HUES64 (cell line): ENCODE results near the gene SYT15.
"Not testable (repeated sequence)": the region's sequence is repeated elsewhere in the genome, so short reads cannot be mapped to it uniquely, and the experiment has no call there.

Experiments
- H3K27ac ChIP-seq: 2 replicates; pipeline ENCODE4 v1.7.0; 2013; ENCODE audit warnings: low read depth, low read length, inconsistent platforms
- H3K27me3 ChIP-seq: 2 replicates; pipeline ENCODE4 v1.6.1; 2013; ENCODE audit warnings: mild to moderate bottlenecking, low read length; ENCODE audit not compliant: insufficient read depth
- H3K36me3 ChIP-seq: 2 replicates; pipeline ENCODE4 v1.6.1; 2013; ENCODE audit warnings: mild to moderate bottlenecking, low read length; ENCODE audit not compliant: insufficient read depth
- H3K4me1 ChIP-seq: 2 replicates; pipeline ENCODE4 v1.6.1; 2013; ENCODE audit warnings: mild to moderate bottlenecking, low read length, moderate library complexity; ENCODE audit not compliant: insufficient read depth
- H3K4me3 ChIP-seq: 2 replicates; pipeline ENCODE4 v1.5.1; 2013; ENCODE audit warnings: mild to moderate bottlenecking, low read length, moderate library complexity
- H3K9ac ChIP-seq: 2 replicates; pipeline ENCODE4 v1.6.1; 2013; ENCODE audit warnings: mild to moderate bottlenecking, low read depth, low read length
- H3K9me3 ChIP-seq: 2 replicates; pipeline ENCODE4 v1.6.1; 2013; ENCODE audit warnings: low read depth, low read length; ENCODE audit not compliant: insufficient read depth
- WGBS: fragments of 150-250, 120-280 bp; methylation state at CpG from one replicate; pipeline ENCODE4 v1.1.7; 2013; ENCODE audit warnings: missing lambda C conversion rate; 5-methylcytosine and 5-hydroxymethylcytosine counted together

SYT15 gene

DNA sequence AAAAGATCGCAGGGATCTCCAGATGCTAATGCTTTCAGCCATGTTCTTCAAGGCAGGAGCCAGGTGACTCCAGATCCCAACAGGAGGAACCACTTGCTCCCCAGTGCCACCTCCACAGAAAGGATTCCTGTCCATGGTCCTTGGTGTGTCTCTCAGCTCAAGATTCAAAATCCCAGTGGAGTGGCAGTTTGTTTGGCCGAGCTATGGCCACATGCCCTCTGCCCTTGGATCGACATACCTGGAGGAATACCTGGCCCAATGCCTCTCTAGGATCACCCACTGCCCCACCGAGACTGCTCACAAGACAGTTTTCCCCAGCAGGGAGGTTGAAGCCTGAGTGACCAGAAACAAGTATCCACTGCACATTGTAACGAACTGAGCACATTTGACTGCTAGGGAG, 18.5 kb upstream of the SYT15 start:
- H3K9ac ChIP-seq = no peak overlapping the region
- H3K36me3 ChIP-seq = no peaks in the 10 kb centered on the region
- WGBS = 81% methylated on average over 5 of the region's 5 CpGs
- H3K4me1 ChIP-seq = peaks cover 7% of the 10 kb centered on the region
- H3K4me3 ChIP-seq = no peak overlapping the region
- H3K9me3 ChIP-seq = no peaks in the 10 kb centered on the region
- no peak overlapping the region for H3K27ac ChIP-seq
- peaks cover 41% of the 10 kb centered on the region for H3K27me3 ChIP-seq

DNA sequence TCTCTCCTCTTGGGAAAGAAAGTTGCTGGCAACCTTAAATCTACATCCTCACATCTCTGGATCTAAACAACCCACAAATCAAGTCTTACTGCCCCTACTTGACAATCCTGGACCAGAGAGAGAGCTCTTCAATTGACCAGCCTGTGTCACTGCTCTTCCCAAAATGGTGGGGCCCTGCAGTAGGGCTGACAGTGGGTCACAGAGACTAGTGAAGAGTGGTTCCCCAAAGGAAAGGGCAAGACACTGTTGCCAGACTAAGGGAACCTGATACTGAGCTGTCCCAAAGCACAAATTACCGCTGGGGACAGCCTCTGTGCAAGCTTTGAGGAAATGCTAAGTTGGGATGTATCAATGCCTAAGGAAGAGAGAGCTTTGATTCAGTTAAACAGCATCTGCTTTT, 18.0 kb upstream of the SYT15 start:
- WGBS = 69% methylated on average over 1 of the region's 1 CpG
- no peaks in the 10 kb centered on the region for H3K36me3 ChIP-seq
- H3K9ac ChIP-seq = no peak overlapping the region
- no peak overlapping the region for H3K4me3 ChIP-seq
- no peaks in the 10 kb centered on the region for H3K9me3 ChIP-seq
- H3K27me3 ChIP-seq = peaks cover 35% of the 10 kb centered on the region
- H3K4me1 ChIP-seq = peaks cover 3% of the 10 kb centered on the region
- no peak overlapping the region for H3K27ac ChIP-seq

DNA sequence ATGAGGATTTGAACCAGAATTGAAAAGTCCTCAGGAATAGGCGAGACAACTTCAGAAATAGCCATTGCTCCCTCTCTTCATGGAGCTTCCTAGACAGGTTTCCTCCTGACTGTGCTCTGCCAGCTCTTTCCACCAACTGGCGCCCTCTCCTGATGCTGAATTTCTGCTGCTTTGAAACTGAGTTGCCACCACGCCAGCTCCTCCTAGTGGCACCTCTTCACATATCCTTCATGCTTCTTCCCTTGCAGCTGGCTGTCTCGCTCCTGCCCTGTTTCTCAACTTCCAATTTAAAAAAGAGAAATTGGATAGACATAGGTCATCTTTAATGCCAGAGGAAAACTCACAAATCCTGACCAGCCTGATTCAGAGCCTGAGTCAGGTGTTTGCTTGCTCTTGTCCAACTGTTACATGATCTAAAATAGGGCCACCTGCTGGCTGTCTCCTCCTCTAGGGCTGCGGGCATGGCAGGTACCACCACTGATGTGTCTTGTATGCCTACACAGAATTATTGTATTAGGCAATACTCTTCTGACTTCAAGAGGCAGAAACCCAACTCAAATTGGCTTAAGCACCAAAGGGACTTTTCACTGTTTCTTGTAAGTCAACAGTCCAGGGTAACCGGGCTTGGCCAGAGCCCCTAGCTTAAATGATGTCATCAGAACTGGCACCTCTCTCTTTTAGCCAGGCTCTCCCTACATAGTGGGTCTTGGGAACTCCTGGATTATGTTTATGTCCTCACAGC, 13.2 kb upstream of the SYT15 start:
- WGBS = 27% methylated on average over 4 of the region's 6 CpGs
- not testable (repeated sequence) for H3K4me3 ChIP-seq, H3K9ac ChIP-seq, H3K36me3 ChIP-seq, H3K4me1 ChIP-seq, H3K27me3 ChIP-seq, H3K9me3 ChIP-seq, H3K27ac ChIP-seq

DNA sequence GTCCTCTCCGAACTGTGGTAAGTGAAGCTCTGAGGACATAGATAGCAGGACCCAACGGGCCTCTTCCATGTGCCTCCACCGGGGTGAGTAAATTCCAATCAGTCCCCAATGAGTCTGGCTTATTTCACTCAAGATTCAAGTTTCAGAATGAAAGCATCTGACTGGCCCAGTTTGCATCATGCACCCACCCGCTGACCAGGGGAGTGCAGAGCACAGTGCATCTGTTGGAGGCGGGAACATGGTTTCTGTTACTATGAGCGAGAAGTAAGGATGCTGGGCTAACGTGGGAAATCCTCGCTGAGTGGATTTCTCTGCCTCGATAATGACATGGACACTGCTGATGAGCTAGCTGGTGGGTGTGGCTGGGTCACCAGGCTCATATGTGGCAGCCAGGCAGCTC, 11.8 kb upstream of the SYT15 start:
- H3K9ac ChIP-seq, H3K4me1 ChIP-seq, H3K27ac ChIP-seq, H3K4me3 ChIP-seq, H3K36me3 ChIP-seq, H3K27me3 ChIP-seq, H3K9me3 ChIP-seq: not testable (repeated sequence)
- 97% methylated on average over 2 of the region's 9 CpGs for WGBS

DNA sequence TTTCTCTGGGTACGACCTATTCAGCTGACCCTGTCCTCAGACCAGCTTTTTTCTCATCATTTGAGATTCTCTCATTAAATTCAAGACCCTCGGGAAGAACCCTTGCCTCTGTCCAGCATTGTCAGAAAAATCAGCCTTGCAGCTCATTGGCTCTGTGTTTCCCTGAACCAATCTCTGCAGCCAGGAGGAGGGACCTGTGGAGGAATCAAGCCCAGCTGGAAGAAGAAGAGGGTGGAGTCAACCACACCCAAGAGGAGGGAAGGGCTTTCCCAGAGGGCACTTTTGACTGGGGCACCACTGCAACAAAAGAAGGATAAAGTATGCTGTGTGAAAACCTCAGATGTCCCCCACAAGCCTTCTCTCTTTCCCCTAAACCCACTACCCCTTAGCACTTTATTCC, 8.3 kb upstream of the SYT15 start:
- not testable (repeated sequence) for H3K9ac ChIP-seq, H3K4me1 ChIP-seq, H3K36me3 ChIP-seq, H3K27ac ChIP-seq, H3K9me3 ChIP-seq, H3K27me3 ChIP-seq, H3K4me3 ChIP-seq
- WGBS = no CpG with 5 or more reads among the region's 2 CpGs

DNA sequence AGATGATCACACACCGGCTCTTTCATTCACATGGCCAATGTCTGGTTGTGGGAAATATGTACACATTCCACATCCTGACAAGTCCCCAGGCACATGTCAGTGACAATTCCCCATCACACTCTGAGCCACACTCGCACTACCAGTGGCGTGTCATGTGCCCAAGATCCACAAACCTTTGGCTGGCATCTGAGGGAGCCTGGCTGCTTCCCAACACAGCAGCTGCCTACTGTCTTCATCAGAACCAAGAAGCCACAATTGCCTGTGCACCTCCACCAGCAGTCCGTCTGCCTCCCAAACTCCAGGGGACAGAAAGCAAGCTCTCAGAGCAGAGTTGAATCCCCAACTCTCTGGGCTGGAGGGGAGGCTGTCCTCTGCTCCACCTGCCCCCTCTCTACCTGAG, 6.2 kb upstream of the SYT15 start:
- not testable (repeated sequence) for H3K9ac ChIP-seq, H3K4me3 ChIP-seq, H3K36me3 ChIP-seq, H3K9me3 ChIP-seq, H3K27ac ChIP-seq, H3K4me1 ChIP-seq, H3K27me3 ChIP-seq
- 48% methylated on average over 2 of the region's 4 CpGs for WGBS

DNA sequence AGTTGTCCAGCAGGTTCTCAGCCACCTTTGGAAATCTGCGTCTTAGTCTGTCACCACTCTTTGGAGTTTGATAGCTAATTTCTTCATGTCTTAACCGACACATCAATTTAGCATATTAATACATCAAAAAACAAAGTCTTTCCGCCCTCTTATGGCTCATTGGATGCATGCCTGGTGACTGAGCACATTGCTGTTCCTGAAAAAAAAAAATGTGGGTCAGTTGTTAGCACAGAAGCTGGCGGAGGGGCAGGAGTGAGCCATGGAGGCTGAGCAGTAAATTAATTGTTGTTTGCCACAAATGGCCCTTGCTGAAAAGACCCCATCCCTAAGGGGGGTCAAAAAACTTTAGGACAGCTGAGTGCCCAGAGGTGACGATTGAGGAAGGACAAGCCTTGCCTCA, 5.6 kb upstream of the SYT15 start:
- H3K27ac ChIP-seq, H3K4me1 ChIP-seq, H3K27me3 ChIP-seq, H3K9me3 ChIP-seq, H3K9ac ChIP-seq, H3K36me3 ChIP-seq, H3K4me3 ChIP-seq: not testable (repeated sequence)
- 72% methylated on average over 3 of the region's 5 CpGs for WGBS

DNA sequence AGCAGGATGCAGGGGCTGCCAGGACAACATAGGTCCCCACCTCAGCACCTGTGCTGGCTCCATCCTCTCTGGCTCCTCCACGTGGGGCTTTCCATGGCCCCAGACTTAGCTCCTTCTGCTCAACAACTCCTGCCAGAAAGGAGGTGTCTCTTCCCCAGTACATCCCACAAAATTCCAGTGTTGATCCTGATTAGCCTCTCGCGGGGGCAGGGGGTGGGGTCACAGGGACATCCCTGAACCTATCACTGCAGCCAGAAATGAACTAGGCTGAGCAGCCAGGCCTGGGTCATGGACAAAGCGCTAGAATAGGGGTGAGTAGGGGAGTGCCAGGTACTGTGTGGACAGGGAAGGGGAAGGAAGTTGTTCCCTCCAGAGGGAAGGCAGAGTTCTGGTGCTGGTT, 5.0 kb upstream of the SYT15 start:
- not testable (repeated sequence) for H3K4me3 ChIP-seq, H3K9ac ChIP-seq, H3K9me3 ChIP-seq, H3K27ac ChIP-seq, H3K36me3 ChIP-seq, H3K4me1 ChIP-seq
- peaks cover 12% of the 10 kb centered on the region for H3K27me3 ChIP-seq
- 79% methylated on average over 2 of the region's 4 CpGs for WGBS

DNA sequence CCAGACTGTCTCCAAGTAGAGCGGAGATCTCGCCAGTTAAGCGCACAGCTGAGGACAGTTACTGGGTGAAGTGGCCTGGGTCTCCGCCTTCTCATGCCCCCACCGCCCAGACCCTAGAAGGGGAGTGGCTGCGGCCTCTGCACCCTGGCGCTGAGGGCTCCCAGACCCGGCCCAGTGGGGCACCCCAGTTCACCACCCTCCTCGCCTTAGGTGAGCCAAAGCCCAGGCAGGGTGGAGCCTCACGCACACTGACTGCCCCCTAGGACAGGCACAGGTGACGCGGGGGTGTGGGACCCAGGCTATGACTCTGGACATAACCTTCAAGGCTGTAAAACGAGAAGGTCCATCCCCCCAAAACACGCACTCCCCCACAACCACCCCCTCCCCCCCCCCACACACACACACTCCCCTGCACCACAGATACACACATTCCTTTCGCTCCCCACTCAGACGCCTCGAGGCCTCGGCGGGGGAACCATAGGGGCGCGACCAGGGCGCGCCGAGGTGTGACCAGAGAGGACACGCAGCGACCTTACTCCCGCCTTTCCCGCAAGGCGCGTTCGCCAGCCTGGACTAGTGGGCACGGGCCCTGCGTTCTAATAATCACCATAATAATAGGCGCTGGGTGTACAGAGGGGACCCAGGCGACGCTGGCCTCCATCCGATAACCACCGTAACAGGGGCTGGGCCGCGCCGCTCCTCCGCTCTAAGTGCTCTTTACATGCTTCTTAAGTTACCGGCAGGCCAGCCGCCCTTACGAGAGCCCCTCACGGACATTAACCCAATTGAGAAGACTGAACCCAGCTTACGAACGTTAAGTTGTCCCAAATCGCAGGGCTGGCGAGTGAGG, 1.1 kb upstream of the SYT15 start:
- H3K27me3 ChIP-seq = peaks cover 15% of the 10 kb centered on the region
- not testable (repeated sequence) for H3K27ac ChIP-seq, H3K4me1 ChIP-seq, H3K9me3 ChIP-seq, H3K36me3 ChIP-seq, H3K9ac ChIP-seq
- WGBS = 65% methylated on average over 31 of the region's 50 CpGs
- H3K4me3 ChIP-seq = 0 out of 2 replicates have a peak overlapping the region, but pooled peaks have one; percentile 23

DNA sequence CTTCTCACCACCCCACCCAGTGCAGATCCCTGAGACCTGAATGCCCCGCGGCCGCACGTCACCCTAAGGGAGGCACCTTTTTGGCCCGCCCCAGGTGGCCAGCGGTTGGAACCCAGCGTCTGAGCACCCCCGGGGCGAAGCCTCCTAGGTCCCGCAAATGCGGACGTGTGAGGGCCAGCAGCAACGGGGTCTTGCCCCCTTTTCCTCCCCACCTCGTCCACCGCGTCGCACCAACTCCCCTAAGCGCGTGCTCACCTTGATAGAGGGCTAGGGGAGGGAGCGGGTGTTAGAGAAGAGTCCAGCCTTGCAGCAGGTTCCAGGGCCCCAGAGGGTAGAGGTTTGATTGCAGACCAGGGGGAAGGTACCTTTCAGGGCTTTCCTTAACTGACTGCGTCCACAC, 450 bp downstream of the SYT15 start:
- peaks cover 15% of the 10 kb centered on the region for H3K27me3 ChIP-seq
- not testable (repeated sequence) for H3K4me3 ChIP-seq, H3K36me3 ChIP-seq, H3K27ac ChIP-seq, H3K9ac ChIP-seq, H3K4me1 ChIP-seq, H3K9me3 ChIP-seq
- WGBS = no CpG with 5 or more reads among the region's 21 CpGs

DNA sequence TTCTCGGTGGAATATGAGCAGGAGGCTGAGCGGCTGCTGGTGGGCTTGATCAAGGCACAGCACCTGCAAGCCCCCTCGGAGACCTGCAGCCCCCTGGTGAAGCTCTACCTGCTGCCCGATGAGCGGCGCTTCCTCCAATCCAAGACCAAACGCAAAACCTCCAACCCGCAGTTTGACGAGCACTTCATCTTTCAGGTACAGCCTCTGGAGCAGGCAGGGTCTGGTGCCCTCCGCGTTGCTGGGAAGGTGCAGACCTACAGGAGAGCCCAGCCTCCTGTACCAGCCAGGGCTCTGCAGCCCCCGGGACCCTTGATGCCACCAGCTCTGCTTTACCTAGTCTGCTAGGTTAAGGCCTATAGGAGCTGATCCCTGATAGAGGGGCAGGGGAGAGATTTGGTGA, 3.1 kb downstream of the SYT15 start:
- not testable (repeated sequence) for H3K27ac ChIP-seq, H3K9me3 ChIP-seq, H3K4me1 ChIP-seq, H3K9ac ChIP-seq, H3K4me3 ChIP-seq, H3K36me3 ChIP-seq
- WGBS = 98% methylated on average over 7 of the region's 12 CpGs
- H3K27me3 ChIP-seq = peaks cover 15% of the 10 kb centered on the region
